OCI-LY1 (cell line): ENCODE results near the gene HTN3.

Source experiments
- H2AFZ ChIP-seq: fragments of 200-600 bp; sonication (generic), shearing (Covaris generic); 2 replicates; pipeline ENCODE4 v1.6.0; 2014; ENCODE audit warnings: antibody characterized with exemption, mild to moderate bottlenecking, low read length
- H3F3A ChIP-seq: fragments of 200-600 bp; sonication (generic), shearing (Covaris generic); 2 replicates; pipeline ENCODE4 v1.6.0; 2014; ENCODE audit warnings: mild to moderate bottlenecking, antibody characterized with exemption, low read length, moderate library complexity; ENCODE audit not compliant: insufficient read depth
- H3K27ac ChIP-seq: fragments of 200-600 bp; sonication (generic); 2 replicates; pipeline ENCODE4 v1.5.1; 2014; ENCODE audit warnings: low read length, mixed run types, mild to moderate bottlenecking, low read depth; ENCODE audit not compliant: poor library complexity, severe bottlenecking
- H3K27me3 ChIP-seq: fragments of 200-600 bp; sonication (generic); 2 replicates; pipeline ENCODE4 v1.6.0; 2014; ENCODE audit warnings: antibody characterized with exemption, mild to moderate bottlenecking, low read length, moderate library complexity; ENCODE audit not compliant: insufficient read depth
- H3K36me3 ChIP-seq: fragments of 200-600 bp; sonication (generic); 2 replicates; pipeline ENCODE4 v1.6.1; 2014; ENCODE audit warnings: mild to moderate bottlenecking, antibody characterized with exemption, low read length, moderate library complexity, mixed read lengths; ENCODE audit not compliant: insufficient read depth
- H3K4me1 ChIP-seq: fragments of 200-600 bp; sonication (generic); 2 replicates; pipeline ENCODE4 v1.5.1; 2014; ENCODE audit warnings: mild to moderate bottlenecking, low read length, moderate library complexity; ENCODE audit not compliant: insufficient read depth, severe bottlenecking
- H3K4me2 ChIP-seq: fragments of 200-600 bp; sonication (generic), shearing (Covaris generic); 2 replicates; pipeline ENCODE4 v1.6.1; 2014; ENCODE audit warnings: low read length
- H3K4me3 ChIP-seq: fragments of 200-600 bp; sonication (generic); 2 replicates; pipeline ENCODE4 v1.5.1; 2014; ENCODE audit warnings: low read length, low read depth, mild to moderate bottlenecking, mixed read lengths; ENCODE audit not compliant: poor library complexity, severe bottlenecking
- H3K79me2 ChIP-seq: fragments of 200-600 bp; shearing (Covaris generic); 2 replicates; pipeline ENCODE4 v1.6.1; 2016; ENCODE audit warnings: mixed run types, low read length, mixed read lengths; ENCODE audit not compliant: insufficient read depth
- H3K9ac ChIP-seq: fragments of 200-600 bp; sonication (generic), shearing (Covaris generic); 2 replicates; pipeline ENCODE4 v1.6.1; 2014; ENCODE audit warnings: mild to moderate bottlenecking, low read length, mixed read lengths
- H3K9me2 ChIP-seq: fragments of 200-600 bp; sonication (generic), shearing (Covaris generic); 2 replicates; pipeline ENCODE4 v1.6.1; 2014; ENCODE audit warnings: low read depth, mild to moderate bottlenecking, low read length, mixed read lengths
- H3K9me3 ChIP-seq: fragments of 200-600 bp; shearing (Covaris generic); 2 replicates; pipeline ENCODE4 v1.6.1; 2014; ENCODE audit warnings: low read length, mixed read lengths
- H4K20me1 ChIP-seq: fragments of 200-600 bp; sonication (generic), shearing (Covaris generic); 2 replicates; pipeline ENCODE4 v1.6.0; 2016; ENCODE audit warnings: mild to moderate bottlenecking, low read length; ENCODE audit not compliant: insufficient read depth
- EZH2 ChIP-seq: fragments of 200-600 bp; sonication (generic), shearing (Covaris generic); IDR thresholded peaks from 2 replicates; pipeline ENCODE4 v1.8.0; 2017; ENCODE audit warnings: borderline replicate concordance, mixed run types, mild to moderate bottlenecking, antibody characterized with exemption, low read length, moderate library complexity, mixed read lengths
- TF ChIP-seq, protein P1 (sequence below): fragments of 200-600 bp; sonication (generic), shearing (Covaris generic); IDR thresholded peaks from 2 replicates; pipeline ENCODE4 v1.5.1; 2017; ENCODE audit warnings: mild to moderate bottlenecking, antibody characterized with exemption, low read length, moderate library complexity, mixed read lengths

HTN3 gene

DNA sequence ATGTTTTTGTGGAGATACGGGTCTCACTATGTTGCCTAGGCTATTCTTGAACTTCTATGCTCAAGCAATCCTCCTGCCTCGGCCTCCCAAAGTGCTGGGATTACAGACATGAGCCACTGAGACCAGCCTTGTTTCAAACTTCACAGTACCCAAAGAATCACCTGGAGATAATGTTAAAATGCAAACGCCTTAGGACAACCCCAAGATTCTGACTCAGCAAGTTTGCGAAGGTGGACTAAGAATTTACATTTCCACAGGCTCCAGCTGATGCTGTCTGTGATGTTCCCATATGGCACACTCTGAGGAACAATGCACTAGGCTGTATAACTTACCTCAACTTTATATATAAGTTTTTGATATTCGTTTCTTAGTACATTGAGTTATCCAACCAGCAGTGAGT is 33.5 kb upstream of the HTN3 start:
- Histone ChIP-seq H3K9ac (no peak overlapping the region), H3K9me2 (no peaks in the 10 kb centered on the region), H3K27ac (no peak overlapping the region), H3K27me3 (no peaks in the 10 kb centered on the region), H3K36me3 (no peaks in the 10 kb centered on the region), H4K20me1 (no peaks in the 10 kb centered on the region), H3F3A (no peaks in the 10 kb centered on the region), H2AFZ (no peak overlapping the region), H3K4me2 (no peak overlapping the region), H3K79me2 (no peaks in the 10 kb centered on the region), H3K4me3 (no peak overlapping the region), H3K4me1 (no peaks in the 10 kb centered on the region), H3K9me3 (no peaks in the 10 kb centered on the region)
- no peak for TF ChIP-seq EZH2
- TF ChIP-seq, protein P1, sequence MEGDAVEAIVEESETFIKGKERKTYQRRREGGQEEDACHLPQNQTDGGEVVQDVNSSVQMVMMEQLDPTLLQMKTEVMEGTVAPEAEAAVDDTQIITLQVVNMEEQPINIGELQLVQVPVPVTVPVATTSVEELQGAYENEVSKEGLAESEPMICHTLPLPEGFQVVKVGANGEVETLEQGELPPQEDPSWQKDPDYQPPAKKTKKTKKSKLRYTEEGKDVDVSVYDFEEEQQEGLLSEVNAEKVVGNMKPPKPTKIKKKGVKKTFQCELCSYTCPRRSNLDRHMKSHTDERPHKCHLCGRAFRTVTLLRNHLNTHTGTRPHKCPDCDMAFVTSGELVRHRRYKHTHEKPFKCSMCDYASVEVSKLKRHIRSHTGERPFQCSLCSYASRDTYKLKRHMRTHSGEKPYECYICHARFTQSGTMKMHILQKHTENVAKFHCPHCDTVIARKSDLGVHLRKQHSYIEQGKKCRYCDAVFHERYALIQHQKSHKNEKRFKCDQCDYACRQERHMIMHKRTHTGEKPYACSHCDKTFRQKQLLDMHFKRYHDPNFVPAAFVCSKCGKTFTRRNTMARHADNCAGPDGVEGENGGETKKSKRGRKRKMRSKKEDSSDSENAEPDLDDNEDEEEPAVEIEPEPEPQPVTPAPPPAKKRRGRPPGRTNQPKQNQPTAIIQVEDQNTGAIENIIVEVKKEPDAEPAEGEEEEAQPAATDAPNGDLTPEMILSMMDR = no peak

DNA sequence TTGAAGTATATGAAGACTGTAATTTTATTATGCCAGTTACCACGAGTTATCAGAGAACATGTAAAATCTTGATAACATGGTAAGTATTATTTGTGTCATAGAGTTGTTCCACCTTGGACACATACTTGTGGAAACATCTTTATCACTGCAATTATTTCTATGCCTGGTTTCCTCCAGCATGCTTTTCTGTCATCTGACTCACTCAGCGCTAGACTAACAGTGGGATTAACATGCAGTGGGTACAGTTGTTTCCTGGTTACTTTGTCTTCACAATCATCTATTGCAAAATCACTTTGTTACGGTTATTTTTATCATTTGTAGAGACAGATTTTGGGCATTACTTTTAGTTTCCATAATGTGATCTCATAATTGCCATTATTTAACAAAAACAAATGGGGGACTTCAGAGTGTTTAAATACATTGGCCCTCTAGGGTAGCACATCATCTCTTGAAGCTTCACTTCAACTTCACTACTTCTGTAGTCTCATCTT is 32.7 kb upstream of the HTN3 start, which contains the start of gene STATH:
TSS of gene STATH (plus strand) at position 441 of the 491 bp plus-strand sequence. CDS start 2,472 bp downstream, outside the sequence.
- H4K20me1 ChIP-seq = no peaks in the 10 kb centered on the region
- no peaks in the 10 kb centered on the region for H3F3A ChIP-seq
- no peaks in the 10 kb centered on the region for H3K79me2 ChIP-seq
- no peak for TF ChIP-seq EZH2
- TF ChIP-seq, protein P1 = no peak
- H3K9me3 ChIP-seq = no peaks in the 10 kb centered on the region
- no peak within 1 kb of the TSS for H3K4me3 ChIP-seq
- H3K9me2 ChIP-seq = no peaks in the 10 kb centered on the region
- no peaks in the 10 kb centered on the region for H3K4me1 ChIP-seq
- H3K27ac ChIP-seq = no peak within 1 kb of the TSS
- H3K4me2 ChIP-seq = no peak within 1 kb of the TSS
- no peaks in the 10 kb centered on the region for H3K27me3 ChIP-seq
- no peaks in the 10 kb centered on the region for H3K36me3 ChIP-seq
- H2AFZ ChIP-seq = no peak within 1 kb of the TSS
- no peak within 1 kb of the TSS for H3K9ac ChIP-seq

DNA sequence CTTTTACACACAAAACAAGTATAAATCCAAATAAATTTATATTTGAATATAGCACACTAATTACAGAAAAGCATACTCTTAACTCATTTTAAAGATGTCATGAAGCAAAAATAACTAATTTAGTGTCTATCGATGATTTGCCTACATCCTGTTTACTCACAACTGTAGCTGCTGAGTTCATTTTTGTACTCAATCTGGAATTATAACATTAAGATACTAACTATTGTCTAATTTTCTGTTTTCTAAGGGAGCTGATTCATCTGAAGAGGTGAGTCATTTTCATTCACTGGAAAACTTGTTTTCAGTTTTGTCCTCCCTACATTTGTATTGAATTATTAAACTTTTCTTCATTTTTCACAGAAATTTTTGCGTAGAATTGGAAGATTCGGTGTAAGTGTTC is 28.8 kb upstream of the HTN3 start:
- no peak overlapping the region for H3K9ac ChIP-seq
- no peaks in the 10 kb centered on the region for H3K9me3 ChIP-seq
- no peak overlapping the region for H3K27ac ChIP-seq
- H3K27me3 ChIP-seq = no peaks in the 10 kb centered on the region
- H4K20me1 ChIP-seq = no peaks in the 10 kb centered on the region
- no peak overlapping the region for H2AFZ ChIP-seq
- no peaks in the 10 kb centered on the region for H3K36me3 ChIP-seq
- no peak overlapping the region for H3K4me3 ChIP-seq
- no peaks in the 10 kb centered on the region for H3K79me2 ChIP-seq
- no peak for TF ChIP-seq EZH2
- H3F3A ChIP-seq = no peaks in the 10 kb centered on the region
- no peaks in the 10 kb centered on the region for H3K4me1 ChIP-seq
- H3K9me2 ChIP-seq = no peaks in the 10 kb centered on the region
- H3K4me2 ChIP-seq = no peak overlapping the region

DNA sequence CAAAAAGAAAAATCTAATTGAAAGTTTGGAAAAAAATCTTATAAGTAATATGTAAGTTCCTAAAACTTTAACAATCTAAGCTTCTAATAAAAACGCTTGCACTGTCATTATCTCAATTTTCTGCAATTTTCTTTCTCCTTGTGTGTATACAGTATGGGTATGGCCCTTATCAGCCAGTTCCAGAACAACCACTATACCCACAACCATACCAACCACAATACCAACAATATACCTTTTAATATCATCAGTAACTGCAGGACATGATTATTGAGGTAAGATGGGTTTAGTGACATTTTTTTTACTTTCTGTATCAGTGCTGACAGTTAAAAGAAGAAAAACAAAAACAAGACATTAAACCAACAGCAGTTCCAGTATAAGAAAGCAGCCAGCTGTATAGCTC is 27.5 kb upstream of the HTN3 start:
- Histone ChIP-seq H3K36me3 (no peaks in the 10 kb centered on the region), H3K4me1 (no peaks in the 10 kb centered on the region), H3K79me2 (no peaks in the 10 kb centered on the region), H3K27me3 (no peaks in the 10 kb centered on the region), H3K9me3 (no peaks in the 10 kb centered on the region), H3F3A (no peaks in the 10 kb centered on the region), H2AFZ (no peak overlapping the region), H3K4me2 (no peak overlapping the region), H3K9me2 (no peaks in the 10 kb centered on the region), H4K20me1 (no peaks in the 10 kb centered on the region), H3K9ac (no peak overlapping the region), H3K27ac (no peak overlapping the region), H3K4me3 (no peak overlapping the region)
- TF ChIP-seq, protein P1 = no peak
- TF ChIP-seq EZH2 = no peak
